KMS-11 (cell line): ENCODE data around the gene THPO.
A peak's percentile ranks its signal among the peaks of the same experiment; 100 is the strongest.

Source experiments
- H2AFZ ChIP-seq: fragments of 200-600 bp; sonication (generic); 2 replicates; pipeline ENCODE4 v1.6.1; 2016; ENCODE audit warnings: antibody characterized with exemption, mixed run types, low read depth
- H3K27ac ChIP-seq: fragments of 200-600 bp; sonication (generic); 2 replicates; pipeline ENCODE4 v1.6.1; 2016; ENCODE audit warnings: mild to moderate bottlenecking, mixed run types
- H3K27me3 ChIP-seq: fragments of 200-600 bp; sonication (generic); 2 replicates; pipeline ENCODE4 v1.6.1; 2017; ENCODE audit warnings: mild to moderate bottlenecking, low read depth, mixed run types, moderate library complexity; ENCODE audit not compliant: insufficient read depth
- H3K36me3 ChIP-seq: fragments of 200-600 bp; sonication (generic); 2 replicates; pipeline ENCODE4 v1.6.1; 2017; ENCODE audit warnings: mild to moderate bottlenecking, mixed run types; ENCODE audit not compliant: insufficient read depth
- H3K4me1 ChIP-seq: fragments of 200-600 bp; sonication (generic); 2 replicates; pipeline ENCODE4 v1.6.1; 2016; ENCODE audit warnings: mild to moderate bottlenecking, low read depth, mixed run types; ENCODE audit not compliant: poor library complexity, severe bottlenecking
- H3K4me2 ChIP-seq: fragments of 200-600 bp; sonication (generic); 2 replicates; pipeline ENCODE4 v1.7.0; 2016; ENCODE audit warnings: mild to moderate bottlenecking, mixed run types
- H3K4me3 ChIP-seq: fragments of 200-600 bp; sonication (generic); IDR thresholded peaks from 2 replicates; pipeline ENCODE4 v1.6.1; 2017; ENCODE audit warnings: low read depth, low read length, mixed read lengths; ENCODE audit not compliant: insufficient read depth
- H3K79me2 ChIP-seq: fragments of 200-600 bp; sonication (generic); 2 replicates; pipeline ENCODE4 v1.6.1; 2016; ENCODE audit warnings: low read depth, mixed run types; ENCODE audit not compliant: insufficient read depth
- H3K9ac ChIP-seq: fragments of 200-600 bp; sonication (generic); 2 replicates; pipeline ENCODE4 v1.6.1; 2016; ENCODE audit warnings: mild to moderate bottlenecking, mixed run types
- H4K20me1 ChIP-seq: fragments of 200-600 bp; sonication (generic); 2 replicates; pipeline ENCODE4 v1.6.1; 2016; ENCODE audit warnings: mild to moderate bottlenecking, mixed run types; ENCODE audit not compliant: insufficient read depth
- CTCF ChIP-seq: fragments of 200-600 bp; sonication (generic); conservative IDR thresholded peaks from 2 replicates; pipeline ENCODE4 v1.6.1; 2017; ENCODE audit warnings: low read depth, mild to moderate bottlenecking, antibody characterized with exemption, low read length, moderate library complexity, mixed read lengths

Gene THPO

GRCh38 chr3:184380627-184381260, 2.7 kb upstream of the THPO start:
- Histone ChIP-seq H3K27ac (no peak overlapping the region), H3K79me2 (no peaks in the 10 kb centered on the region), H3K36me3 (no peaks in the 10 kb centered on the region), H3K9ac (no peak overlapping the region), H3K27me3 (peaks cover 50% of the 10 kb centered on the region), H3K4me3 (no peak overlapping the region), H4K20me1 (no peaks in the 10 kb centered on the region), H3K4me2 (no peak overlapping the region), H3K4me1 (no peaks in the 10 kb centered on the region), H2AFZ (peak overlapping the region; percentile 32; the same call in 1 of the 2 replicates)
- no peak for TF ChIP-seq CTCF

- Histone ChIP-seq H3K79me2 (no peaks in the 10 kb centered on the region), H2AFZ (peak overlapping the region; percentile 32), H3K4me2 (no peak overlapping the region), H3K4me1 (no peaks in the 10 kb centered on the region), H3K27me3 (peaks cover 55% of the 10 kb centered on the region), H3K27ac (no peak overlapping the region), H4K20me1 (no peaks in the 10 kb centered on the region), H3K9ac (no peak overlapping the region), H3K4me3 (no peak overlapping the region), H3K36me3 (no peaks in the 10 kb centered on the region)
- TF ChIP-seq CTCF: no peak
These were observed 2.2 kb upstream of the THPO start for GRCh38 chr3:184380185-184380626.

- H3K27me3 ChIP-seq: peaks cover 62% of the 10 kb centered on the region
- no peak within 1 kb of the TSS for H3K27ac ChIP-seq
- H3K4me1 ChIP-seq: no peaks in the 10 kb centered on the region
- no peak within 1 kb of the TSS for H3K4me3 ChIP-seq
- no peaks in the 10 kb centered on the region for H3K79me2 ChIP-seq
- H3K9ac ChIP-seq: no peak within 1 kb of the TSS
- H3K4me2 ChIP-seq: no peak within 1 kb of the TSS
- TF ChIP-seq CTCF: no peak
- no peaks in the 10 kb centered on the region for H4K20me1 ChIP-seq
- H2AFZ ChIP-seq: peak within 1 kb of the TSS; percentile 32
- no peaks in the 10 kb centered on the region for H3K36me3 ChIP-seq
These were observed 1.6 kb upstream of the THPO start, which contains the start of gene CHRD for GRCh38 chr3:184379358-184380184. TSS of gene CHRD (plus strand) at chr3:184380054. CDS start at chr3:184380319, 265 bp downstream.

- H3K9ac ChIP-seq: no peak overlapping the region
- H3K36me3 ChIP-seq: no peaks in the 10 kb centered on the region
- no peak overlapping the region for H2AFZ ChIP-seq
- no peak for TF ChIP-seq CTCF
- no peaks in the 10 kb centered on the region for H4K20me1 ChIP-seq
- no peak overlapping the region for H3K27ac ChIP-seq
- no peak overlapping the region for H3K4me3 ChIP-seq
- no peak overlapping the region for H3K4me2 ChIP-seq
- no peaks in the 10 kb centered on the region for H3K79me2 ChIP-seq
- H3K27me3 ChIP-seq: peaks cover 62% of the 10 kb centered on the region
- no peaks in the 10 kb centered on the region for H3K4me1 ChIP-seq
These were observed 797 bp upstream of the THPO start for GRCh38 chr3:184378651-184379357.
